ENCODE measurements around the gene AEBP2.

GRCh38 chr12:19491863-19492262 is 52.6 kb downstream of the AEBP2 start:
- no peak for TF ChIP-seq CTCF (IDR thresholded peaks at IDR 0.05)
- TF ChIP-seq EP300 (IDR thresholded peaks at IDR 0.05): no peak
- no peak for TF ChIP-seq POLR2AphosphoS5 (IDR thresholded peaks at IDR 0.05)

All from gastroesophageal sphincter (tissue), 3 donors.